Measurements from ENCODE around the gene EPB42. TPM values are rescaled to one million over a fixed set of nuclear protein-coding genes. Genes with fewer than 3 reads are reported as not detected.

EPB42 gene
- total and polyA plus RNA-seq, 2 of the 4 experiments (the other 2 are of a cell fraction): not detected

- in situ Hi-C loops (cut with MboI; ENCODE audit: low sequenced_read_pairs): no loop called here
- Histone ChIP-seq H3K56ac (ENCODE audit: extremely low read depth, insufficient read depth, low read length) (no peak overlapping the region), H3K4me1 (ENCODE audit: control insufficient read depth, insufficient read depth, low read length) (no peaks in the 10 kb centered on the region), H3K4ac (ENCODE audit: low read depth, low read length) (no peak overlapping the region), H3K27ac (ENCODE audit: insufficient read depth, low read length) (no peak overlapping the region), H3K18ac (ENCODE audit: low read depth, low read length) (no peak overlapping the region), H3K36me3 (ENCODE audit: control insufficient read depth, insufficient read depth, low read length) (no peaks in the 10 kb centered on the region), H3K9ac (ENCODE audit: low read depth, low read length) (no peak overlapping the region), H3K4me2 (ENCODE audit: low read depth, low read length) (no peak overlapping the region), H2AK5ac (ENCODE audit: low read depth, low read length) (no peak overlapping the region), H3K27me3 (ENCODE audit: control insufficient read depth, insufficient read depth, low read length) (peaks cover 51% of the 10 kb centered on the region), H4K5ac (ENCODE audit: low read depth, low read length) (no peak overlapping the region), H2BK15ac (ENCODE audit: low read depth, low read length) (no peak overlapping the region), H2AFZ (replicated peaks; ENCODE audit: low read length, poor library complexity) (peak overlapping the region; percentile 29), H3K4me3 (ENCODE audit: insufficient read depth, low read depth, low read length) (no peak overlapping the region), H3K14ac (replicated peaks; ENCODE audit: low read depth, low read length) (no peak overlapping the region), H4K20me1 (ENCODE audit: insufficient read depth, low read length) (no peaks in the 10 kb centered on the region), H3K79me1 (ENCODE audit: low read depth in 1 of 2, low read length in 2 of 2) (no peaks in the 10 kb centered on the region), H4K8ac (ENCODE audit: low read depth in 2 of 2, low read length in 2 of 2) (no peak overlapping the region), H4K91ac (ENCODE audit: insufficient read depth, low read depth, low read length) (no peak overlapping the region), H2BK120ac (ENCODE audit: low read depth, low read length) (no peak overlapping the region), H2AK9ac (replicated peaks; ENCODE audit: low read depth, low read length, poor library complexity) (no peak overlapping the region), H3K23ac (ENCODE audit: low read depth, low read length) (no peak overlapping the region), H3K9me3 (ENCODE audit: control insufficient read depth, insufficient read depth, low read length) (no peaks in the 10 kb centered on the region), H2BK5ac (ENCODE audit: low read depth, low read length, poor library complexity, severe bottlenecking) (no peak overlapping the region), H2BK20ac (ENCODE audit: low read depth, low read length) (no peak overlapping the region), H3K9me1 (ENCODE audit: insufficient read depth, low read length) (no peaks in the 10 kb centered on the region)
- no TSS peak for BruUV-seq (replicated peaks)
- dilution Hi-C loops (cut with HindIII; ENCODE audit: low sequenced_read_pairs, unreplicated experiment): no loop called here
- POLR2A ChIA-PET (ENCODE audit: unreplicated experiment): no interaction called here
- CTCF ChIA-PET: interaction anchor here (0.7 to 0.9 kb wide), 2 partner anchors 10 to 11 kb away, joined by 3 read pairs; no protein-coding TSS in a partner anchor
- intact Hi-C loops (cut with micrococcal nuclease): no loop called here
- DNase-seq (no peak), ATAC-seq (ENCODE audit: low read depth) (no peak)
- WGBS, 2 experiments (ENCODE audit: extremely low coverage in 2 of 2, insufficient read length in 1 of 2): no CpG with 5 or more reads among the region's 6 CpGs
- TF ChIP-seq CTCF (conservative IDR thresholded peaks at IDR 0.05; ENCODE audit: low read depth, low read length) (no peak), USF2 (IDR thresholded peaks at IDR 0.05; ENCODE audit: low read depth, low read length) (no peak), RFX5 (IDR thresholded peaks at IDR 0.05; ENCODE audit: low read depth, low read length) (no peak), BHLHE40 (IDR thresholded peaks at IDR 0.05; ENCODE audit: low read depth, low read length) (no peak), FOS (IDR thresholded peaks at IDR 0.05; ENCODE audit: low read depth, low read length) (no peak), MAZ (IDR thresholded peaks at IDR 0.05; ENCODE audit: borderline replicate concordance, low read depth, low read length) (no peak), CEBPB (IDR thresholded peaks at IDR 0.05; ENCODE audit: low read depth, low read length) (no peak), MAFK (IDR thresholded peaks at IDR 0.05; ENCODE audit: low read depth, low read length) (no peak), NFE2L2 (IDR thresholded peaks at IDR 0.05; ENCODE audit: low read depth, low read length) (no peak), POLR2A (IDR thresholded peaks at IDR 0.05; ENCODE audit: low read depth, low read length) (no peak), CHD1 (IDR thresholded peaks at IDR 0.05; ENCODE audit: low read depth, low read length) (no peak), RAD21 (IDR thresholded peaks at IDR 0.05; ENCODE audit: low read length) (no peak), RCOR1 (IDR thresholded peaks at IDR 0.05; ENCODE audit: insufficient replicate concordance, low read length) (no peak), MXI1 (IDR thresholded peaks at IDR 0.05; ENCODE audit: borderline replicate concordance, low read depth, low read length) (no peak), ELK1 (IDR thresholded peaks at IDR 0.05; ENCODE audit: borderline replicate concordance, low read depth, low read length) (no peak)
These were observed 6.1 kb downstream of the EPB42 start for GRCh38 chr15:43214592-43215295.

All from IMR-90 (cell line).